GM10847 (cell line): Measurements from ENCODE around the gene CD4.

Experiments used
- POLR2A ChIP-seq: IDR thresholded peaks from 2 replicates; pipeline ENCODE4 v1.6.1; 2011; ENCODE audit not compliant: insufficient read length; ENCODE audit errors: extremely low read depth

CD4 gene

DNA sequence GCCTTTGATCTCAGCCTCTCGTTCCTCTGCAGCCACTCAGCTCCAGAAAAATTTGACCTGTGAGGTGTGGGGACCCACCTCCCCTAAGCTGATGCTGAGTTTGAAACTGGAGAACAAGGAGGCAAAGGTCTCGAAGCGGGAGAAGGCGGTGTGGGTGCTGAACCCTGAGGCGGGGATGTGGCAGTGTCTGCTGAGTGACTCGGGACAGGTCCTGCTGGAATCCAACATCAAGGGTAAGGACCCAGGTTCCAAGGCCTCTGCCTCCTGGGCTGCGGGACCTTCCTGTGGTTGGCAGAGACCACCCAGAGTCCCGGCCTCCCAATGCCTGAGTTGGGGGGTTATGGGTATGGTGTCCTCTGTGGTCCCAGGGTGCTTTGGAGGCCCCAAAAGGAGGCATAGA, 27.8 kb downstream of the CD4 start:
- TF ChIP-seq POLR2A = no peak

DNA sequence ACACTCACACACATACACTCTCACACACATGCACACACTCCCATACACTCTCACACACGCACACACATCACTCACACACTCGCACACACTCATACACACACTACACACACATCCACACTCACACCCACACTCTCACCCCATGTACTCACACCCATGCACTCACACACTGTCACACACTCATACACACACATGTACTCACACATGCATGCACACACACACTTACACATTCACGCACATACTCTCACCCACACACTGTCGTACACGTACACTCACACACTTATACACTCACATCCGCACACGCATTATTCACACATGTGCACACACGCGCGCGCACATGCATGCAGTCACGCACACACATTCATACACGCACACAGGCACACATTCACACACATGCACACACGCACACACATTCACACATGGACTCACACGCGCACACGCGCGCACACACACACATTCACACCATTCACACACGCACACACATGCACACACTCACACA, 28.4 kb downstream of the CD4 start:
- no peak for TF ChIP-seq POLR2A

DNA sequence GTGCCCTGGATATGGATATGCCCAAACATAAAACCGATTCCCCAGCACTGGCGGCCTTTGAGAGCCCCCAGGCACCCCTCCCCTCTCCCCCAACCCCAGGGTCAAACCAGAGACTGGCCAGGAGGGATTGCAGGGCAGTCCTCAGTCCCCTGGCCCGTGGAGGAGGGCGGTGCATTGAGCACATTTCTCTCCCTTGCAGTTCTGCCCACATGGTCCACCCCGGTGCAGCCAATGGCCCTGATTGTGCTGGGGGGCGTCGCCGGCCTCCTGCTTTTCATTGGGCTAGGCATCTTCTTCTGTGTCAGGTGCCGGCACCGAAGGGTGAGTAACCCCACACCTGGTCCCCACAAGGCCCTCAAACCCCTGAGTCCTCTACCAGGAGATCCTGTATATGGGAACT, 28.9 kb downstream of the CD4 start:
- no peak for TF ChIP-seq POLR2A

DNA sequence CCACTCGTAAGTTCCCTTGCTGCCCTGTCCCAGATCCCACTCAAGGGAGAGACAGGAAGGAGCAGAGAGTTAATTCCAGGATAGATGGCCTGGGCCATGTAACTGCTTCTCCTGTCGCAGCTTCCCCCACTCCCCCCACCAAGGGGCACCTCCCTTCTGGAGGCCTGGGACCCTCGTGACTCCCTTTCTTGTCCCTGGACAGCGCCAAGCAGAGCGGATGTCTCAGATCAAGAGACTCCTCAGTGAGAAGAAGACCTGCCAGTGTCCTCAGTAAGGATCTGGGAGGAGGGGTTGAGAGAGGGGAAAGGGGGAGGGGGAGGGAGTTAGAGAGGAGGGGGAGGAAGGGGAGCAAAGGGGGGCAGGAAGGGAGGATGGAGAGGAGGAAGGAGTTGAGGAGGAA, 29.3 kb downstream of the CD4 start:
- no peak for TF ChIP-seq POLR2A

DNA sequence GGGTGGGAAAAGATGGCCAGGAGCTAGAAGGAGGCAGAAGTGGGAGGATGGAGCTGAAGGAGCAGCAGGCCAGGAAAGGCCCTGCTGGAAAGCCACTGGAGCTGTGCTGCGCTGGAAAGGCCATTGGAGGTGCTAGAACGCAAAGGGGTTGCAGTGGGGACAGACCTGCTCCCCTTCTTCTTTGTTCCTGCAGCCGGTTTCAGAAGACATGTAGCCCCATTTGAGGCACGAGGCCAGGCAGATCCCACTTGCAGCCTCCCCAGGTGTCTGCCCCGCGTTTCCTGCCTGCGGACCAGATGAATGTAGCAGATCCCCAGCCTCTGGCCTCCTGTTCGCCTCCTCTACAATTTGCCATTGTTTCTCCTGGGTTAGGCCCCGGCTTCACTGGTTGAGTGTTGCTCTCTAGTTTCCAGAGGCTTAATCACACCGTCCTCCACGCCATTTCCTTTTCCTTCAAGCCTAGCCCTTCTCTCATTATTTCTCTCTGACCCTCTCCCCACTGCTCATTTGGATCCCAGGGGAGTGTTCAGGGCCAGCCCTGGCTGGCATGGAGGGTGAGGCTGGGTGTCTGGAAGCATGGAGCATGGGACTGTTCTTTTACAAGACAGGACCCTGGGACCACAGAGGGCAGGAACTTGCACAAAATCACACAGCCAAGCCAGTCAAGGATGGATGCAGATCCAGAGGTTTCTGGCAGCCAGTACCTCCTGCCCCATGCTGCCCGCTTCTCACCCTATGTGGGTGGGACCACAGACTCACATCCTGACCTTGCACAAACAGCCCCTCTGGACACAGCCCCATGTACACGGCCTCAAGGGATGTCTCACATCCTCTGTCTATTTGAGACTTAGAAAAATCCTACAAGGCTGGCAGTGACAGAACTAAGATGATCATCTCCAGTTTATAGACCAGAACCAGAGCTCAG, 30.0 kb downstream of the CD4 start:
- no peak for TF ChIP-seq POLR2A

DNA sequence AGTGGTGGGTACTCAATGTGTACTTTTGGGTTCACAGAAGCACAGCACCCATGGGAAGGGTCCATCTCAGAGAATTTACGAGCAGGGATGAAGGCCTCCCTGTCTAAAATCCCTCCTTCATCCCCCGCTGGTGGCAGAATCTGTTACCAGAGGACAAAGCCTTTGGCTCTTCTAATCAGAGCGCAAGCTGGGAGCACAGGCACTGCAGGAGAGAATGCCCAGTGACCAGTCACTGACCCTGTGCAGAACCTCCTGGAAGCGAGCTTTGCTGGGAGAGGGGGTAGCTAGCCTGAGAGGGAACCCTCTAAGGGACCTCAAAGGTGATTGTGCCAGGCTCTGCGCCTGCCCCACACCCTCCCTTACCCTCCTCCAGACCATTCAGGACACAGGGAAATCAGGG, 30.8 kb downstream of the CD4 start:
- no peak for TF ChIP-seq POLR2A

DNA sequence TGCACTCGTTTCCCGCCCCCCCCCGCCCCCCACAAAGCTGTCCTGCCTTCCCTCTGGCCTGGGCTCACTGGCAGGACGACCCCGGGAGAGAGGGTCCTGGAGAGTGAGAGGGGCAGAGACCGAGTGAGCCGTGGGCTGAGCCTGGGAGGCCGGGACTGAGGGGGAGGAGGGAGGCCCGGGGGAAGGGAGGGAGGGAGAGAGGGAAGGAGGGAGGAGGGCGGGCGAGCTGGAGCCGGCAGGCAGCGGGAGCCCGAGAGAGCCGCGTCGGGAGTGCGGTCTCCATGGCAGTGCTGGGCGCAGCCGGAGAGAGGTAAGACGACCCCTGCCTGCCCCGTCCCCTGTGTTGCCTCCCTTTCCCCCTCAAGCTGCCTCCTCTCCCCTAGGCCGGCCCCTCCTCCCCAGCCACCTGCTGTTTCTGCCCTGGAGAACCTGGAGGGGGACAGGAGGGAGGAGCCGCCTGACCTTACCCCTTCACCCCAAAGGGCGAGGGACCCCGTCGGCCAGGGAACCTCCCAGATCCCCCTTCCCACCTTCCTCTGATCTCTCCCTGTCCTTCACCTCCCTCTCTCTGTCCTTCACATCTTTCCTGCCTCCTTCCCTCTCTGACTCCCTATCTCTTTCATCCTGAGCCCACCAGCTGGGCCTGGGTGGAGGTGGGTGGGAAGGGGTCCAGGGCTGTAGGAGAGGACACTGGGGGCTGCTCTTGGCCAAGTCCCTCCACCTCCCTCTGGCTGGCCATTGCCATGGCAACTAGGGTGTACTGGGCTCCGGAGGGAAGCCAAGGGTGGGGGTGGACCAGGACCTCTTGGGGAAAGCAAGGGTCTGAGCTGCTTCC, 32.5 kb downstream of the CD4 start, which contains the start of gene GPR162:
TSS of gene GPR162 (plus strand) at position 231 of the 835 bp plus-strand sequence. CDS start 2,078 bp downstream, outside the sequence.
- no peak for TF ChIP-seq POLR2A

DNA sequence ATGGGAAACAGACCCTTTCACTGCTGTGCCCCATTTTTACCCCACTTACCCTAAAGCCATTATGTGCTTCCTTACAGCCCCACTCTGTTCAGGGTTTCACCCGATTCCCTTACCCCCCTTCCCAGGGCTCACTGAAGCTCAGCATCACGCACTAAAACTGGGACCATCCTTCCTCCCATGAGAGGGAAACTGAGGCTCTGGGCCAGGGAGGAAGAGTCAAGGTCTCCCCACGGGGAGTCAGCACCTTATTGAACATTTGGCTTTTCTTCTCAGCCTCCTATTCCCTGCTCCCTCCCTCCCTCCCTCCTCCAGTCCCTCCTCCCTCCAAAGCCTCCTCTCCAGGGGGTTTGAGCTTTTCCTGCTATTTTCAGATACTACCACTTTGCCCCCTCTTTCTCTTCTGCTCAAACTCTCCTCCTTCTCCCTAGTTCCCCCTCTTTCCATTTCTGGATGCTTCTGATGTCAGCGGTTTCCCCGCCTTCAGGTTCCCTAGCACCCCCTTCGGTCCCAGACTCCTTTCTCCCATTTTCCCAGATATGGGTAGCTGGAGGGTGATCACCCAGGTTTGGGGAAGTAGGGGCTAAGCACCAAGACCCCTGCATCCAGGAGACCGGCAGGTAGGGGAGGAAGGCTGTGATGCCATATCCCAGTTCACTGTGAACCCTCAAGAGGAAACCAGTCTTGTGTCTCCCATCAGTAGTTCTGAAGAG, 33.3 kb downstream of the CD4 start:
- TF ChIP-seq POLR2A = no peak

DNA sequence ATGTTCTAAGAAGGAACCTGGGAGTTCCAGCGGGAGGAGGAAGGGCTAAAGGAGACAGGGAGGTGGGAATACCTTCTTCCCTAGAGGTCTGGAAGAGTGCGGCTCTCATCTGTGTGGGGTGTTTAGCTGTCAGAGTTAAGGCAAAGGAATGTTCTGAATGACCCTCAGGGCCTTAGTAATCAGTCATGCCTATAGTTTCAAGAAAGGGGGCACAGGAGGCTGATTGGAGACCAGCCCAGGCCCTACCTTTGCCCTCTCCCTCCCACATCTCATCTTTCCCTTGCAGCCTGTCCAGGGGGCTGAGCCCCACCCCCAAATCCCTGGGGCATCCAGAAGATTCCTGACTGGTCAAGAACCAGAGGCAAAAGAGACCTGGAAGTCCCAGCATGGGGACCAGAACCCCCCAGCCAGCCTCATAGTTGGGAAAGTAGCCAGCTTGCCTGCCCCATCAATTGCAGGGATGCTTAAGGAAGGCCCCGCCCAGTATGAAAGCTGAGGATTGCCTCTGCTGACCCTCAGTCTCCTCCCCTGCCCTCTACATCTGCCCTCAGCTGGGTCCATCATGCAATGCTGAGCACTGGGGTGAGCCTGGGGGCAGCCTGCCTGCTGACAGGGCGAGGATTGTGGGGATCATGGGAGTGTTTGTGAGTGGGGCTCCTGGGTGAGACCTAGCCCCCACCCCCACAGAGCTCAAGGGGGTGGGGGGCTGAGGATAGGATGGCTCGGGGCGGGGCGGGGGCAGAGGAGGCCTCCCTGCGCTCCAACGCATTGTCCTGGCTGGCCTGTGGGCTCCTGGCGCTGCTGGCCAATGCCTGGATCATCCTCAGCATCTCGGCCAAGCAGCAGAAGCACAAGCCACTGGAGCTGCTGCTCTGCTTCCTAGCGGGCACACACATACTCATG, 34.1 kb downstream of the CD4 start:
- no peak for TF ChIP-seq POLR2A

DNA sequence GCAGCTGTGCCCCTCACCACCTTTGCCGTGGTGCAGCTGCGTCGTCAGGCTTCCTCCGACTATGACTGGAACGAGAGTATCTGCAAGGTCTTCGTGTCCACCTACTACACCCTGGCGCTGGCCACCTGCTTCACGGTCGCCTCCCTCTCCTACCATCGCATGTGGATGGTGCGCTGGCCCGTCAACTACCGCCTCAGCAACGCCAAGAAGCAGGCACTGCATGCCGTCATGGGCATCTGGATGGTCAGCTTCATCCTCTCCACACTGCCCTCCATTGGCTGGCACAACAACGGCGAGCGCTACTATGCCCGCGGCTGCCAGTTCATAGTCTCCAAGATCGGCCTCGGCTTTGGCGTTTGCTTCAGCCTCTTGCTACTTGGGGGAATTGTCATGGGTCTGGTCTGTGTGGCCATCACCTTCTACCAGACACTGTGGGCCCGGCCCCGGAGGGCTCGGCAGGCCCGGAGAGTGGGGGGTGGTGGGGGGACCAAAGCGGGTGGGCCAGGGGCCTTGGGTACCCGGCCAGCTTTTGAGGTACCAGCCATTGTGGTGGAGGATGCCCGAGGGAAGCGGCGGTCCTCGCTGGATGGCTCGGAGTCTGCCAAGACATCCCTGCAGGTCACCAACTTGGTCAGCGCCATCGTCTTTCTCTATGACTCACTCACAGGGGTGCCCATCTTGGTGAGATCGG, 34.9 kb downstream of the CD4 start:
- no peak for TF ChIP-seq POLR2A

DNA sequence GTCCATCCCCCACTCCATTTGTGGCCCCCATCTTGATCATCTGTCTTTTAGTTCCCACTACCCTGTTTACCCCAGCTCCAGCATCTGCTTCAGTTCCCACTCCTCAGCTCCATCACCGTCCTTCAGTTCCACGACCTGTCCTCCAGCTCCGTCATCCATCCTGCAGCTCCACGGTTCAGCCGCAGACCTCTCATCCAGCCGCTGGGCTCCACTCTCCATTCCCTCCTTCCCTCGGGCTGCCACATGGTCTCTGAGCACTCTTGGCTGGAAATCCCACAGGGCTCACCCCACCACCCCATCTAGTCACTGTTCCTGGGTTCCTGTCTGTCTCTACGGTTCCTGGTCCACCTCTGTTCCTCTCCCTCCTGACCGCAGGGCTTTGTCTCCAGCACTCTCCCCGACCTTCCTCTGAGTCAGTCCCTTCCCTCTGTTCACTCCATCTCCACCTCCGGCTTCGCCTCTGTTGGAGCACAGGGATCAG, 35.6 kb downstream of the CD4 start:
- no peak for TF ChIP-seq POLR2A

DNA sequence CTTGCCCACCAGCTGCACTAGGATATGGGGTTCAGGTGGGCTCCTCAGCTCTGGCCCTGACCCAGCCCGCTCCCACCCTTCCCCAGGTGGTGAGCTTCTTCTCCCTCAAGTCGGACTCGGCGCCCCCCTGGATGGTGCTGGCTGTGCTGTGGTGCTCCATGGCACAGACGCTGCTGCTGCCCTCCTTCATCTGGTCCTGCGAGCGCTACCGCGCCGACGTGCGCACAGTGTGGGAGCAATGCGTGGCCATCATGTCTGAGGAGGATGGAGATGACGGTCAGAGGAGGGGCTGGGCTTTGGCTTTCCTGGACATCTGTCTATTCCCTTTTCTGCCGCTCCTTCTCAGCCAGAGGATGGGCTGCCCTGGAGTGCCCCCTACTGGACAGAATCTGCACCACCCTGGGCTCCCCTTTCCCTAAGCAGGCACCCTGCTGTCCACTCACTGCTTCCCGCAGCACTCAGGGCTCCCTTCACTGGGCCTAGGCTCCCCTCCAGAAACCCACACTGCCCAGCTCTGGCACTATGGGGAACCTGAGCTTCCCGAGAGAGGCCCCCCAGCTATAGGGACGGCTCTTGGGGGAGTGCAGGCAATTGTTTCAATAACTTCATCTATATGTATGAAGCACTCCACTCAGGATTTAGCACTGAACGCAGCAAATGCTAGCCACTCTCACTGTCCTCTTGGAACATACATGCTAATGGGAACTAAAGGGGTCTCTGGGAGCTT, 36.2 kb downstream of the CD4 start:
- TF ChIP-seq POLR2A = no peak
